GM12878 (cell line): ENCODE measurements around the gene MRPL27.

ENCODE experiments used
- BCLAF1 ChIP-seq: fragments of 450-650 bp; IDR thresholded peaks from 2 replicates; pipeline ENCODE4 v1.6.1; 2017; ENCODE audit warnings: antibody characterized with exemption, mild to moderate bottlenecking, moderate library complexity
- CHD1 ChIP-seq: IDR thresholded peaks from 2 replicates; pipeline ENCODE4 v1.6.1; 2012; ENCODE audit warnings: low read depth, low read length, improper control_type of control experiment
- LARP7 ChIP-seq: fragments of 450-650 bp; IDR thresholded peaks from 2 replicates; pipeline ENCODE4 v1.6.1; 2017; ENCODE audit warnings: mild to moderate bottlenecking
- MAX ChIP-seq: IDR thresholded peaks from 2 replicates; pipeline ENCODE4 v1.6.1; 2012; ENCODE audit warnings: low read depth, low read length, improper control_type of control experiment
- POLR2A ChIP-seq: IDR thresholded peaks from 2 replicates; pipeline ENCODE4 v1.6.1; 2011; ENCODE audit warnings: low read depth, mild to moderate bottlenecking, low read length
- RAD21 ChIP-seq: IDR thresholded peaks from 2 replicates; pipeline ENCODE4 v1.6.1; 2011; ENCODE audit warnings: mild to moderate bottlenecking, low read depth, low read length, moderate library complexity; ENCODE audit not compliant: insufficient read depth
- SRF ChIP-seq, 2 experiments: IDR thresholded peaks; 2 replicates each; pipeline ENCODE4 v1.6.1; 2011; ENCODE audit warnings: low read depth in 2 of 2, low read length in 2 of 2, mild to moderate bottlenecking in 1 of 2, moderate library complexity in 1 of 2
- TAF1 ChIP-seq: IDR thresholded peaks from 2 replicates; pipeline ENCODE4 v1.6.1; 2011; ENCODE audit warnings: mild to moderate bottlenecking, low read depth, low read length, borderline replicate concordance
- ZBTB33 ChIP-seq: fragments of 450-650 bp; IDR thresholded peaks from 2 replicates; pipeline ENCODE4 v1.6.1; 2017; ENCODE audit warnings: mild to moderate bottlenecking

GRCh38 chr17:50392621-50393020 lies 19.6 kb upstream of the MRPL27 start:
- TF ChIP-seq LARP7: no peak
- TF ChIP-seq ZBTB33: no peak
- no peak for TF ChIP-seq BCLAF1
- TF ChIP-seq RAD21: no peak
- TF ChIP-seq POLR2A: 0 out of 2 replicates have a peak, but pooled peaks have one; percentile 2
- no peak for TF ChIP-seq SRF (IDR thresholded peaks at IDR 0.05; ENCODE audit: low read depth in 2 of 2, low read length in 2 of 2)
- no peak for TF ChIP-seq TAF1
- TF ChIP-seq MAX: no peak
- TF ChIP-seq CHD1: no peak
